Measurements from ENCODE around the gene SMIM28.

SMIM28 gene

GRCh38 chr6:138410048-138410735, 32.5 kb downstream of the SMIM28 start:
- no peak for TF ChIP-seq ZXDB (tag by site-specific recombination; IDR thresholded peaks at IDR 0.05)
- no peak for TF ChIP-seq ZNF19 (tag by site-specific recombination; IDR thresholded peaks at IDR 0.05; ENCODE audit: low read depth)
- TF ChIP-seq BCL6B (tag by site-specific recombination; IDR thresholded peaks at IDR 0.05), result no peak
- TF ChIP-seq PRDM1 (tag by site-specific recombination; IDR thresholded peaks at IDR 0.05), result no peak
- Histone ChIP-seq H3K9me3 (ENCODE audit: control insufficient read depth, insufficient read depth, low read depth, low read length) (no peaks in the 10 kb centered on the region), H3K27ac (ENCODE audit: extremely low read depth, low read depth, low read length) (no peak overlapping the region), H3K36me3 (ENCODE audit: control insufficient read depth in 2 of 2, insufficient read depth in 1 of 2, low read length in 2 of 2) (peaks cover 55 to 90% of the 10 kb centered on the region in 2 experiments), H3K4me1 (ENCODE audit: control insufficient read depth, insufficient read depth, low read length) (peaks cover 9% of the 10 kb centered on the region), H3K4me3 (ENCODE audit: low read depth, low read length) (no peak overlapping the region)
- ChIA-PET POLR2A (no interaction called here), CTCF (interaction anchor here (1.4 to 1.8 kb wide), 2 partner anchors 178 to 294 kb away, joined by 4 to 8 read pairs; no protein-coding TSS in a partner anchor)

GRCh38 chr6:138410972-138411880, 33.5 kb downstream of the SMIM28 start:
- CTCF ChIA-PET, result interaction anchor here (0.6 to 1.8 kb wide), 2 partner anchors 295 to 303 kb away, joined by 3 to 8 read pairs; no protein-coding TSS in a partner anchor
- Histone ChIP-seq H3K9me3 (ENCODE audit: control insufficient read depth, insufficient read depth, low read depth, low read length) (no peaks in the 10 kb centered on the region), H3K4me3 (ENCODE audit: low read depth, low read length) (no peak overlapping the region), H3K4me1 (ENCODE audit: control insufficient read depth, insufficient read depth, low read length) (peaks cover 2% of the 10 kb centered on the region; the same call in 1 of the 2 replicates), H3K27ac (ENCODE audit: extremely low read depth, low read depth, low read length) (peak overlapping the region; percentile 9; the same call in 1 of the 2 replicates), H3K36me3 (ENCODE audit: control insufficient read depth in 2 of 2, insufficient read depth in 1 of 2, low read length in 2 of 2) (peaks cover 55 to 97% of the 10 kb centered on the region in 2 experiments)
- POLR2A ChIA-PET, result no interaction called here
- TF ChIP-seq ZNF274 (IDR thresholded peaks at IDR 0.05; ENCODE audit: low read length) (no peak), ZNF274 (tag by site-specific recombination; IDR thresholded peaks at IDR 0.05; ENCODE audit: borderline replicate concordance) (no peak), ZFP3 (tag by site-specific recombination; IDR thresholded peaks at IDR 0.05; ENCODE audit: low read depth) (no peak), GLIS2 (tag by site-specific recombination; IDR thresholded peaks at IDR 0.05) (no peak), ZBTB6 (tag by site-specific recombination; IDR thresholded peaks at IDR 0.05) (no peak), TRIM28 (IDR thresholded peaks at IDR 0.05; ENCODE audit: borderline replicate concordance, low read length) (peak; percentile 51; the same call in 1 of the 2 replicates), ZNF211 (tag by site-specific recombination; IDR thresholded peaks at IDR 0.05; ENCODE audit: low read depth) (no peak), ZXDB (tag by site-specific recombination; IDR thresholded peaks at IDR 0.05) (peak; percentile 19; the same call in 1 of the 2 replicates), ATF2 (tag by site-specific recombination; IDR thresholded peaks at IDR 0.05; ENCODE audit: low read depth) (no peak), CTCF (tag by site-specific recombination; IDR thresholded peaks at IDR 0.05) (no peak), KLF17 (tag by site-specific recombination; IDR thresholded peaks at IDR 0.05) (peak; percentile 95), ZNF488 (tag by site-specific recombination; IDR thresholded peaks at IDR 0.05) (no peak), ZBTB10 (tag by site-specific recombination; IDR thresholded peaks at IDR 0.05) (no peak), ZNF184 (tag by site-specific recombination; IDR thresholded peaks at IDR 0.05) (peak; percentile 28; the same call in 1 of the 2 replicates), ZBTB21 (tag by site-specific recombination; IDR thresholded peaks at IDR 0.05) (no peak), ZFP41 (tag by site-specific recombination; IDR thresholded peaks at IDR 0.05; ENCODE audit: borderline replicate concordance) (no peak), ZIC2 (tag by site-specific recombination; IDR thresholded peaks at IDR 0.05) (no peak)

Measured in HEK293 (cell line).